ENCODE data around the gene MYOCOS.
"Not testable (repeated sequence)": the region's sequence is repeated elsewhere in the genome, so short reads cannot be mapped to it uniquely, and the experiment has no call there.

MYOCOS gene

GRCh38 chr1:171625225-171625624 lies 3.2 kb downstream of the MYOCOS start:
- no peak for DNase-seq (ENCODE audit: low read depth)

- DNase-seq (ENCODE audit: low read depth), result no peak
These were observed 5.0 kb downstream of the MYOCOS start for GRCh38 chr1:171627020-171627419.

- DNase-seq (ENCODE audit: low read depth), result no peak
These were observed 6.2 kb downstream of the MYOCOS start for GRCh38 chr1:171628225-171628624.

- DNase-seq (ENCODE audit: low read depth), result no peak
These were observed 13.6 kb downstream of the MYOCOS start for GRCh38 chr1:171635661-171636060.

GRCh38 chr1:171636141-171636540 lies 14.1 kb downstream of the MYOCOS start:
- no peak for DNase-seq (ENCODE audit: low read depth)

GRCh38 chr1:171637928-171638576 lies 16.0 kb downstream of the MYOCOS start:
- no peak for DNase-seq (ENCODE audit: low read depth)

GRCh38 chr1:171640225-171640624 lies 18.2 kb downstream of the MYOCOS start:
- DNase-seq (ENCODE audit: low read depth), result no peak

GRCh38 chr1:171641076-171641864 lies 19.2 kb downstream of the MYOCOS start:
- DNase-seq (ENCODE audit: low read depth), result no peak

- DNase-seq (ENCODE audit: low read depth), result no peak
These were observed 20.2 kb downstream of the MYOCOS start for GRCh38 chr1:171642197-171642596.

- DNase-seq (ENCODE audit: low read depth), result no peak
These were observed 21.1 kb downstream of the MYOCOS start for GRCh38 chr1:171643156-171643555.

GRCh38 chr1:171644805-171645483 lies 22.9 kb downstream of the MYOCOS start:
- DNase-seq (ENCODE audit: low read depth), result peak; percentile 77

GRCh38 chr1:171645553-171646248 lies 23.7 kb downstream of the MYOCOS start:
- DNase-seq (ENCODE audit: low read depth), result peak; percentile 49

- DNase-seq (ENCODE audit: low read depth), result no peak
These were observed 24.2 kb downstream of the MYOCOS start for GRCh38 chr1:171646249-171646560.

GRCh38 chr1:171652234-171652822 lies 30.3 kb downstream of the MYOCOS start, which contains the start of gene MYOC:
MYOC (minus strand) TSS chr1:171652688; CDS start chr1:171652611, 77 bp downstream.
- DNase-seq (ENCODE audit: low read depth), result no peak

- no peak for DNase-seq (ENCODE audit: low read depth)
These were observed 31.8 kb downstream of the MYOCOS start for GRCh38 chr1:171653796-171654195.

- no peak for DNase-seq (ENCODE audit: low read depth)
These were observed 32.3 kb downstream of the MYOCOS start for GRCh38 chr1:171654201-171654941.

- peak; percentile 39 for DNase-seq (ENCODE audit: low read depth)
These were observed 33.1 kb downstream of the MYOCOS start for GRCh38 chr1:171654942-171655745.

- DNase-seq (ENCODE audit: low read depth), result no peak
These were observed 33.7 kb downstream of the MYOCOS start for GRCh38 chr1:171655746-171656116.

- not testable (repeated sequence) for DNase-seq (ENCODE audit: low read depth)
These were observed 34.2 kb downstream of the MYOCOS start for GRCh38 chr1:171656206-171656605.

GRCh38 chr1:171661076-171661650 lies 39.1 kb downstream of the MYOCOS start:
- no peak for DNase-seq (ENCODE audit: low read depth)
